Ammon's horn (tissue), 1 donor: Measurements from ENCODE around the gene SSBP2.

Experiments used
- DNase-seq: peaks from one replicate; pipeline ENCODE4 v3.0.0-alpha.2; 2016; ENCODE audit warnings: low spot score

SSBP2 gene

GRCh38 chr5:81590498-81591384 lies 160.2 kb downstream of the SSBP2 start:
- no peak for DNase-seq

- peak; percentile 3 for DNase-seq
Observed at GRCh38 chr5:81579262-81579924, 171.5 kb downstream of the SSBP2 start.

DNA sequence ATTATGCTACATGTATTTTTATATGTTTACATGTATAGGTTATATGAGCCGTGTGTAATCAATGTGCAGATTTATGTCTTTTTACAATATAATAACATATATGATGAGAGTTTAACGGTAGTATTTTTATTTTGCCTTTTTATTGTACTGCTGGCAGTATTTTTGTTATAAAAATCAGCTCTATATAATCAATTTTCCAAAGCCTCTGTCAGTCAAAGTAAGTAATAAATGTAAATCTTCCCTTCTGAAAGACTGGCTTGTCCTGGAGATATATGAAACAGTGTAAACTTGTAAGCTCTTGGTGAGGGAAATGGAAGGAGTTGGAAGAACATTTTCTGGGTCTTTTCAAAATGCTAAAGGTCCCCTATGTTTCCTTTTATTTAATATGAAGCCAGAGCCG lies 173.8 kb downstream of the SSBP2 start:
- DNase-seq = no peak

DNA sequence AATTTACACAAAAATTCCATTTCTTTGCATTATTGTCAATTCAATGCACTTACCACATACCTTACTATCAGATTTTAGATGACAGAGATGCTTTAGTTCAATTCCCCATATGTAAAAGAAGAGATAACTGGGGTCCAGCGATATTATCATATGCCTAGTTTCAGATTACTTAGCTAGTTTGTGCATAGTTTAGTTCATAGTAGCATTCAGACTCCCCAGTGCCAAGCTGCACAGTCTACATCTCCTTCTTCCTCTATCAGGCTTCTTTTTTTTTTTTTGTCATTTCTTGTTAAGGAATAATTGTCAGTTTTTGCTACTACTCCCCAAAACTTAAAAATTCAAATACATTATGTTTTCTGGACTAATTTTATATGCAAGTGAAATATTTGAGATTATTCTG lies 175.0 kb downstream of the SSBP2 start:
- no peak for DNase-seq

DNA sequence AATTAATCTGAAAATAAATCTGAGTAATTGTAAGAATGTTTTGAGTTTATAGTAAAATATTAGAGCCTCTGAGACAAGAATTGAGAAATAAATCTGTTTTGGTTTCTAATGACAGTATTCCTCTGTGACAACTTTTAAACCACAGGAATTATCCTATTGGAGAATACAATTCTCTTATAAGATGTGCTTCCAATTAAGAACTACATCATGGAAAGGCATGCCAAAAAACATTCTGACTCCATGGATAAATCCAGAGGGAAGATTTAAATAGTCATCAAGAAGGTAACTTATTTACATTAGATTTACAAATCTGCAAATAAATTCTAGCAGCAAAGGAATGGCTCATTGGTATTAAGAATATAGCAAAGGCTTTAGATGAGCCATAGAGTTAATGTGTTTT lies 178.7 kb downstream of the SSBP2 start:
- DNase-seq = no peak

DNA sequence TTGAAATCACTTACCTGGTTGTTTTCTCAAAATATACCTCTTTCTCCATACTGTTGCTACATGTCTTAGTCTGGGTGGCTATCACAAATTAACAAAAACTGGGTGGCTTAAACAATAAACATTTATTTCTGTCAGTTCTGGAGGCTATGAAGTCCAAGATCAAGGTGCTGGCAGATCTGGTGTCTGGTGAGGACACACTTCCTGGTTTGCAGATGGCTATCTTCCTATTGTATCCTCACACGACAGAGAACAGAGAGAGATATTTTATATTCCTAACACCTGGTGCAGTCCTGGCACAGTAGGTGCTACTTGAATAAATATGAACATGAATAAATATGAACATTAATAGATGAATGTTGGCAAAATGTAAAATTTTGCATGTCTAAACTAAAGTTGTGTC lies 192.7 kb downstream of the SSBP2 start:
- no peak for DNase-seq

DNA sequence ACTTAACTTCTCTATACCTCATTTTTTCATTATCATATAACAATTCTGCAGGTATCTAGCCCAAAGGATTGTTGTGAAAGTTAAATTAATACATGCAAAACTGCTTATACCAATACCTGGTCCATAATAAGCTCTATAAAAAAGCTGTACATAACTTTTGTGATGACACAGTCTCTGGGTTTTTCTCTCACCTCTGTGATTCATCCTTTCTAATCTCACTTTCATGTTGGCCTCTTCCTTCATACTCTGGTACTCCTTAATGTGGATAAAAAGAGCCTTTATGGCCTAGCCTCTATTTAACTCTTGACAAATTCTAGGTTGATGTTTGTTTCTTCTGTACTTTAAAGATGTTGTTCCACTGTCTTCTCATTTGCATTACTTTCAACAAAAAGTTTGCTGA lies 194.1 kb downstream of the SSBP2 start:
- DNase-seq = no peak

- DNase-seq = no peak
Observed at GRCh38 chr5:81555865-81556264, 195.0 kb downstream of the SSBP2 start.

DNA sequence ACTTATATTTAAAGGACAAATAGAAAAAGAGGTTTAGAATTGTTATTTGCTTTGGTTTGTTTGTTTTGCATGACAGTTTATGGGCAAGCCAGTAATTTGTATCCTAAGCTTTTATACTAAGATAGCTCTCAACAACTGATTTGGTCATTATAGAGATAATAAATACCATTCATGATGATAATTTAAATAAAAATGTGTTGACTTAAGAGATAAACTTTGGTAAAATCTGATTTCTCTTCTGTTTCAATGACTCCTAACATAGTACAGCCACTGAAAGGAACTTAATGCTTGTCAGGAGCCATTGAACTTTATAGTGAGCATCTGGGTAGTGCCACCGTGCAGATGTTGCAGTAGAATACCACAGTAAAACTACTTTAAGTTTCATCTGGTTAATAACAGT lies 196.2 kb downstream of the SSBP2 start:
- DNase-seq = no peak

- no peak for DNase-seq
Observed at GRCh38 chr5:81553567-81554212, 197.2 kb downstream of the SSBP2 start.

DNA sequence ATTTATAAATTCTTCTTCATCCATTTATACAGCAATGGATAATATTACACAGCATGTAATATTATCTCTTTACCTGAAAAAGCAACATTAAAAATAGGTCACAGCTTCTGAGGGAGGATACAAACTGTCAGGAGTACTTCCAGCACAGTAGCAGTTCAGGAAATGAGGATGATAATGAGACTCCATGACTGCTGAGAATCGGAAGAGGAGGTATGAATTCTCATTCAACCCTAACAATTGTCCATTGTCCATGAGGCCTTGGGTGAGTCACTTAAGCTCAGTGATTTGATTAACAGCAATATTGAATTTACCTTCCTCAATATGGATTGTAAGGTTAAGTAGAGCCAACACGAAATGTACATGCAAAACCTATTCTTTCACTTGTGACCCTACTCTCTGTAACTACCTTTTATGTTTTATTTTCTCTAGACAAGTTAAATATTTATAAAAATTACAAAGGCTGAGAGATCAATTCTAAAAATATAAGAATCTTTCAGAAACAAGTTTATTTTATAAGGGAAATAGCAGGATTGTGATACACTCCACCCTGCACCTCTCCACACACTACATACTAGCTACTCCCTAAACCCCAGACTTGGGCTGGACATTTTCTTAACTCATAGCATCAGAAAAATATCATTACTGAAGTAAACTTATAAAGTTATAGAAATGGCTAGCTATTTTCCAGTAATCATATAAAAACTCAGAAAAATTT lies 197.9 kb downstream of the SSBP2 start:
- DNase-seq = no peak

- no peak for DNase-seq
Observed at GRCh38 chr5:81549123-81549522, 201.8 kb downstream of the SSBP2 start.

DNA sequence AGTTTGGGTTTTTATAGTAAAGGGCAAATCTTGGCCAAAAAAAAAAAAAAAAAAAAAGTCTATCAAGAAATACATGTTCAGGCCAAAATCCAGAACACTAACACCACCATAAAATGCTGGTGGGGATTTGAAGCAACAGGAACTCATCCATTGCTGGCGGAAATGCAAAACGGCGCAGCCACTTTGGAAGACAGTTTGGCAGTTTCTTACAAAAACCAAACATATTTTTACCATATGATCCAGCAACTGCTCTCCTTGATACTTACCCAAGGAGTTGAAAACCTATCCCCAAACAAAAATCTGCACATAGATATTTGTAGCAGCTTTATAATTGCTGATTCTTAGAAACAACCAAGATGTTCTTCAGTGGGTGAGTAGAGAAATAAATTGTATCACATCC lies 203.9 kb downstream of the SSBP2 start:
- no peak for DNase-seq

GRCh38 chr5:81545911-81546310 lies 205.0 kb downstream of the SSBP2 start:
- DNase-seq = no peak

- no peak for DNase-seq
Observed at GRCh38 chr5:81544351-81545018, 206.4 kb downstream of the SSBP2 start.

DNA sequence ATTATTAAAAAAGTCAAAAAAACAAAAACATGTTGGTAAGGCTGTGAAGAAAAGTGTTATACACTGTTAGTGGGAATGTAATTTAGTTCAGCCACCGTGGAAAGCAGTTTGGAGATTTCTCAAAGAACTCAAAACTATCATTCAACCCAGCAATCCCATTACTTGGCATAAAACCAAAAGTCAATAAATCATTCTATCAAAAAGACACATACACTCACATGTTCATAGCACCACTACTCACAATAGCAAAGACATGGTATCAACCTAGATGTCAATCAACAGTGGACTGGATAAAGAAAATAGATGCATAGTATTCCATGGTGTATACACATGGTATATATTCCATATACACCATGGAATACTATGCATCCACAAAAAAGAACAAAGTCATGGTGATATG lies 208.7 kb downstream of the SSBP2 start:
- DNase-seq = no peak

DNA sequence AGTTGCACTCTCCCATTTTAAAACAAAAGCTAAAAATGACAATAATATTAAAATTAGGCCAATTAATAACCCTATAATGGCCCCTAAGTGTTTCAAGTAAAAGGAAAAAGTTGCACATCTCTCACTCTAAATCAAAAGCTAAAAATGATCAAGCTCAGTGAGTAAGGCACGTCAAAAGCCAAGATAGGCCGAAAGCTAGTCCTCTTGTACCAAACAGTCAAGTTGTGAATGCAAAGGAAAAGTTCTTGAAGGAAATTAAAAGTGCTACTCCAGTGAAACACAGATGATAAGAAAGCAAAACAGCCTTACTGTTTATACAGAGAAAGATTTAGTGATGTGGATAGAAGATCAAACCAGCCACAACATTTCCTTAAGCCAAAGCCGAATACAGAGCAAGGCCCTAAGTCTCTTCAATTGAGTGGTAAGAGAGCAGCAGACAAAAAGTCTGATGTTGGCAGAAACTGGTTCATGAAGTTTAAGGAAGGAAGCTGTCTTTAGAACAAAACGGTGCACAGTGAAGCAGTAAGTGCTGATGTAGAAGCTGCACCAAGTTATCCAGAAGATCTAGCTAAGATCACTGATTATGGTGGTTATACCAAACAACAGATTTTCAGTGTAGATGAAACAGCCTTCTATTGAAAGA lies 212.9 kb downstream of the SSBP2 start:
- DNase-seq = no peak

DNA sequence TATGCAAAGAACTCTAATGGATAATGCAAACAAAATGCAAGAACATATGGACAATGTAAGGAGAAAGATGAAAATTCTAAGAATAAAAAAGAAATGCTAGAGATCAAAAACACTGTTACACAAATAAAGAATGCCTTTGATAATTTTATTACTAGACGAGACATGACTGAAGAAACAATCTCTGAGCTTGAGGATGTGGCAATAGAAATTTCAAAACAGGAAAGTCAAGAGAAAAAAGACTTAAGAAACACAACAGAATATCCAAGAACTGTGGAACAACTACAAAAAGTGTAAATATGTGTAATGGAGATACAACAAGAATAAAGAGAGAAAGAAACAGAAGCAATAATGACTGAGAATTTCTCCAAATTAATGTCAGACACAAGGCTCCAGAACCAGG lies 216.5 kb downstream of the SSBP2 start:
- no peak for DNase-seq

DNA sequence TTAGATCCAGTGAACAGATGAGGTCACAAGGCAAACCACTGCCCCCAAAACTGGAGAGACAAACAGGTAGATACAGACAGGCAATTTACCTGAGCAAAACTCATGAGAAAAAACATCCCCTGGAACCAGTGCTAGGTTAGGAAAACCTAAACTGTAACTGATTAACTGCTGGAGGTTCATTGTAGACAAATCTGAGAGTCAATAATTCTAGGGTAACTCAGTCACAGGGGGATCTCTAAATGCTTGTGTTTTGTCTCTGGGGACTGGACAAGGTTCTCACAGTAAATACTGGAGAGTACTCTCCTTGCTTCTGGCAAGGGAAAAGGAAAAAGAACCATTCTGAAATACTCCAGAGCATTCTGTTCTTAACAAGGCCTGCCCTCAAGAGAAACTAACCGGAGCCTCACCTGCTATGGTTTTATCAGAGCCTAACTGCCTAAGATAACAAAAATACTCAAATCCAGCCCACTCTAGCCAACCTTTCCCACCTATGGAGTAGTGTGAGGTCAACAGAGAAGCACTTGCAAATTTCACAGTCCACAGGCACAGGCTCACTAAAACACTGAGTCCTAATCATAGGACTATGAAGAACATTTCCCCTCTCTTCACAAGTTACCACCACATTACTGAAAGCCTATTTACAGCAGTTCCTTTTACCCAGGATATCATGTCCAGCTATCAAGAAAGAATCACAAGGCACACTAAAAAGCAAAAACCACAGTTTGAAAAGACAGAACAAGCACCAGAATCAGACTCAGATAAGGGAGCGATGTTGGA lies 217.1 kb downstream of the SSBP2 start:
- no peak for DNase-seq

DNA sequence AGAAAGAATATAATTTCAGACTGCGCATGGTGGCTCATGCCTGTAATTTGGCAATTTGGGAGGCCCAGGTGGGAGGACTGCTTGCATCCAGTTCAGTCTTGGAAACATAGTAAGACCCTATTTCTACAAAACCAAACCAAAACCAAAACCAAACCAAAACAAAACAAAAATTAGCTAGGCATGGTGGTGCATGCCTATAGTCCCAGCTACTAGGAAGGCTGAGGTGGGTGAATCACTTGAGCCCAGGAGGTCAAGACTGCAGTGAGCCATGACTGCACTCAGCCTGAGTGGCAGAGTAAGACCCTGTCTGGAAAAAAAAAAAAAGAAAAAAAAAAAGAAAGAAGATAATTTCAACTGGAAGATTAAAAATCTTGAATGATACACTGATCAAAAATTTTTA lies 220.0 kb downstream of the SSBP2 start:
- DNase-seq = no peak

GRCh38 chr5:81525690-81526089 lies 225.2 kb downstream of the SSBP2 start:
- no peak for DNase-seq
